H9 (cell line): ENCODE measurements around the gene MYO10. TPM values are rescaled to one million over a fixed set of nuclear protein-coding genes. Genes with fewer than 3 reads are reported as not detected.

Experiments
- DNase-seq: peaks from one replicate; pipeline ENCODE4 v3.0.0-alpha.2; 2017
- H2AFZ ChIP-seq: one replicate; pipeline ENCODE4 v1.6.1; 2013; ENCODE audit warnings: mild to moderate bottlenecking, low read length, control low read depth, moderate library complexity
- H2AK5ac ChIP-seq: 2 replicates; pipeline ENCODE4 v1.6.1; 2013; ENCODE audit warnings: low read length, control low read depth, mixed read lengths; ENCODE audit not compliant: insufficient read length
- H2BK120ac ChIP-seq: one replicate; pipeline ENCODE4 v1.6.1; 2013; ENCODE audit warnings: low read depth, mild to moderate bottlenecking, low read length, control low read depth, inconsistent platforms; ENCODE audit not compliant: poor library complexity, severe bottlenecking
- H2BK12ac ChIP-seq: 2 replicates; pipeline ENCODE4 v1.6.1; 2013; ENCODE audit warnings: low read length, control low read depth, mixed read lengths, low read depth; ENCODE audit not compliant: insufficient read length
- H2BK15ac ChIP-seq: 2 replicates; pipeline ENCODE4 v1.6.1; 2013; ENCODE audit warnings: low read depth, low read length, control low read depth
- H2BK20ac ChIP-seq: one replicate; pipeline ENCODE4 v1.6.1; 2013; ENCODE audit warnings: low read depth, mild to moderate bottlenecking, low read length, control low read depth, inconsistent platforms; ENCODE audit not compliant: poor library complexity, severe bottlenecking
- H2BK5ac ChIP-seq: 2 replicates; pipeline ENCODE4 v1.6.1; 2013; ENCODE audit warnings: low read length, control low read depth, mixed read lengths; ENCODE audit not compliant: insufficient read length
- H3K14ac ChIP-seq: 2 replicates; pipeline ENCODE4 v1.6.1; 2013; ENCODE audit warnings: low read length, control low read depth; ENCODE audit not compliant: insufficient read depth
- H3K18ac ChIP-seq: 2 replicates; pipeline ENCODE4 v1.6.1; 2013; ENCODE audit warnings: low read depth, mild to moderate bottlenecking, mixed read lengths, low read length, control low read depth; ENCODE audit not compliant: insufficient read length
- H3K23ac ChIP-seq: 2 replicates; pipeline ENCODE4 v1.6.1; 2013; ENCODE audit warnings: low read length, control low read depth, mixed read lengths, low read depth; ENCODE audit not compliant: insufficient read length
- H3K23me2 ChIP-seq: 2 replicates; pipeline ENCODE4 v1.6.1; 2013; ENCODE audit warnings: low read depth, mild to moderate bottlenecking, mixed read lengths, low read length, control low read depth; ENCODE audit not compliant: insufficient read length, poor library complexity, severe bottlenecking
- H3K27ac ChIP-seq: 2 replicates; pipeline ENCODE4 v1.5.1; 2013; ENCODE audit warnings: low read length, control low read depth, mixed read lengths, low read depth; ENCODE audit not compliant: insufficient read length
- H3K27me3 ChIP-seq: 2 replicates; pipeline ENCODE4 v1.6.1; 2013; ENCODE audit warnings: low read length, control low read depth, inconsistent platforms; ENCODE audit not compliant: insufficient read depth
- H3K4ac ChIP-seq: 2 replicates; pipeline ENCODE4 v1.6.1; 2013; ENCODE audit warnings: low read depth, mild to moderate bottlenecking, control low read depth, inconsistent platforms, low read length, moderate library complexity
- H3K4me1 ChIP-seq: 2 replicates; pipeline ENCODE4 v1.6.1; 2013; ENCODE audit warnings: low read length, control low read depth, inconsistent platforms; ENCODE audit not compliant: insufficient read depth
- H3K4me2 ChIP-seq: 2 replicates; pipeline ENCODE4 v1.6.1; 2013; ENCODE audit warnings: low read length, control low read depth, mixed read lengths; ENCODE audit not compliant: insufficient read length, insufficient read depth
- H3K56ac ChIP-seq: 2 replicates; pipeline ENCODE4 v1.6.1; 2013; ENCODE audit warnings: low read depth, mild to moderate bottlenecking, mixed read lengths, low read length, control low read depth; ENCODE audit not compliant: insufficient read length
- H3K79me1 ChIP-seq: 2 replicates; pipeline ENCODE4 v1.6.1; 2013; ENCODE audit warnings: low read depth, mild to moderate bottlenecking, moderate library complexity, low read length, control low read depth, inconsistent platforms; ENCODE audit not compliant: insufficient read depth, poor library complexity, severe bottlenecking
- H3K79me2 ChIP-seq: 2 replicates; pipeline ENCODE4 v1.6.1; 2013; ENCODE audit warnings: low read length, control low read depth, inconsistent platforms; ENCODE audit not compliant: insufficient read depth
- H3K9ac ChIP-seq: 2 replicates; pipeline ENCODE4 v1.6.1; 2013; ENCODE audit warnings: low read length, control low read depth, mixed read lengths; ENCODE audit not compliant: insufficient read length; ENCODE audit errors: extremely low read depth
- H3K9me3 ChIP-seq: one replicate; pipeline ENCODE4 v1.6.1; 2013; ENCODE audit warnings: low read depth, low read length, inconsistent platforms; ENCODE audit not compliant: control insufficient read depth
- H3T11ph ChIP-seq: one replicate; pipeline ENCODE4 v1.6.1; 2013; ENCODE audit warnings: mild to moderate bottlenecking, low read length, control low read depth, inconsistent platforms
- H4K20me1 ChIP-seq: one replicate; pipeline ENCODE4 v1.6.1; 2013; ENCODE audit not compliant: control insufficient read depth, insufficient read length, insufficient read depth
- H4K5ac ChIP-seq: 2 replicates; pipeline ENCODE4 v1.6.1; 2013; ENCODE audit warnings: low read depth, mild to moderate bottlenecking, mixed read lengths, low read length, control low read depth; ENCODE audit not compliant: insufficient read length
- H4K8ac ChIP-seq: replicated peaks from 2 replicates; pipeline ENCODE4 v1.6.1; 2013; ENCODE audit warnings: low read length, control low read depth, mixed read lengths, low read depth; ENCODE audit not compliant: insufficient read length
- H4K91ac ChIP-seq: 2 replicates; pipeline ENCODE4 v1.6.1; 2013; ENCODE audit warnings: low read depth, mild to moderate bottlenecking, moderate library complexity, mixed read lengths, low read length, control low read depth; ENCODE audit not compliant: insufficient read length
- H3K27ac Mint-ChIP-seq, 3 experiments: 2 replicates in 2 of 3; 3 replicates in 1 of 3; pipeline ENCODE4 v1.8.0; 2020 to 2021; ENCODE audit warnings: mixed read lengths in 3 of 3, mild to moderate bottlenecking in 1 of 3, moderate library complexity in 1 of 3
- H3K27me3 Mint-ChIP-seq: 2 replicates; pipeline ENCODE4 v1.8.0; 2021; ENCODE audit warnings: low read depth, mild to moderate bottlenecking, moderate library complexity, mixed read lengths
- H3K36me3 Mint-ChIP-seq, 3 experiments: 2 replicates in 2 of 3; 3 replicates in 1 of 3; pipeline ENCODE4 v1.8.0; 2020 to 2021; ENCODE audit warnings: low read depth in 3 of 3, mixed read lengths in 3 of 3; ENCODE audit not compliant: insufficient read depth in 1 of 3
- H3K4me1 Mint-ChIP-seq, 2 experiments: 2 replicates each; pipeline ENCODE4 v1.8.0; 2020; ENCODE audit warnings: mixed read lengths in 2 of 2
- H3K4me3 Mint-ChIP-seq, 2 experiments: 2 replicates in 1 of 2; 3 replicates in 1 of 2; pipeline ENCODE4 v1.8.0; 2020 to 2021; ENCODE audit warnings: mild to moderate bottlenecking in 2 of 2, mixed read lengths in 2 of 2, moderate library complexity in 1 of 2
- H3K9me3 Mint-ChIP-seq, 2 experiments: 2 replicates in 1 of 2; 3 replicates in 1 of 2; pipeline ENCODE4 v1.8.0; 2020; ENCODE audit warnings: mild to moderate bottlenecking in 2 of 2, mixed read lengths in 2 of 2, moderate library complexity in 1 of 2
- WGBS: extraction: QIAGEN DNeasy Blood & Tissue Kit; methylation state at CpG from one replicate; pipeline ENCODE4 v1.1.7; 2013; ENCODE audit warnings: missing lambda C conversion rate, low lambda C conversion rate, mixed read lengths; ENCODE audit not compliant: insufficient read length; ENCODE audit errors: extremely low coverage; 5-methylcytosine and 5-hydroxymethylcytosine counted together
- total RNA-seq: library from RNA; stranded (reverse); gene quantifications from 2 replicates; pipeline ENCODE4 v1.2.1, GENCODE V29; 2021
- TF ChIP-seq, protein P1 (sequence below): fragments of 200-600 bp; sonication (generic); conservative IDR thresholded peaks from 3 replicates; pipeline ENCODE4 v1.8.0; 2021; ENCODE audit warnings: antibody characterized with exemption, mild to moderate bottlenecking

Gene MYO10
- total RNA-seq, 1 experiment from 2014 or later, result 127 TPM

DNA sequence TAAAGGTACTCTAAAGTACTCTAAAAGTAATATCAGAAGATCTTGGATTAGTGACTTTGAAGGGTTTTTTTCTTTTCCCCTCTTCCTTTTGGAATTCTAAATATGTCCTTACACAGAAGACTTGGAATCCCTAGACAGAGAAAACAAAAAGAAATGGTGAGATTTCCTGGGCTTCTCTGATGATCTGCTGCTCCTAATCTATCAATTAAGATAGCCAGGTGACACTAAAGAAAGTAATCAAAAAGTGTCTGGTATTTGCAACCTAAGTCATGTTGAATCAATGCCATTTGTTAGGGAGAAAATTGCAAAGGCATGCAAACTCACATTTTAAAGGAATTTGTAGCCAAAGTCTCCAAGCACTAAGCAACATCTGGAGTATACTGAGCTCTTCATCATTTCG is 29.5 kb upstream of the MYO10 start:
- H3K27ac Mint-ChIP-seq, result peak overlapping the region in 1 of 3 experiments; percentile 77; a peak in 1 of 7 replicates
- H3T11ph ChIP-seq, result no peak overlapping the region
- no CpG with 5 or more reads among the region's 1 CpG for WGBS
- no peak overlapping the region for H2BK5ac ChIP-seq
- H3K79me1 ChIP-seq, result no peaks in the 10 kb centered on the region
- H3K4me3 Mint-ChIP-seq, result no peak overlapping the region
- no peak overlapping the region for H2AFZ ChIP-seq
- no peaks in the 10 kb centered on the region for H3K23me2 ChIP-seq
- H3K4me1 ChIP-seq, result peaks cover 2% of the 10 kb centered on the region; the same call in 1 of the 2 replicates
- no peak overlapping the region for H3K27ac ChIP-seq
- no peak overlapping the region for H3K23ac ChIP-seq
- H3K4me1 Mint-ChIP-seq, result peaks cover 9 to 11% of the 10 kb centered on the region in 2 experiments
- TF ChIP-seq, protein P1, sequence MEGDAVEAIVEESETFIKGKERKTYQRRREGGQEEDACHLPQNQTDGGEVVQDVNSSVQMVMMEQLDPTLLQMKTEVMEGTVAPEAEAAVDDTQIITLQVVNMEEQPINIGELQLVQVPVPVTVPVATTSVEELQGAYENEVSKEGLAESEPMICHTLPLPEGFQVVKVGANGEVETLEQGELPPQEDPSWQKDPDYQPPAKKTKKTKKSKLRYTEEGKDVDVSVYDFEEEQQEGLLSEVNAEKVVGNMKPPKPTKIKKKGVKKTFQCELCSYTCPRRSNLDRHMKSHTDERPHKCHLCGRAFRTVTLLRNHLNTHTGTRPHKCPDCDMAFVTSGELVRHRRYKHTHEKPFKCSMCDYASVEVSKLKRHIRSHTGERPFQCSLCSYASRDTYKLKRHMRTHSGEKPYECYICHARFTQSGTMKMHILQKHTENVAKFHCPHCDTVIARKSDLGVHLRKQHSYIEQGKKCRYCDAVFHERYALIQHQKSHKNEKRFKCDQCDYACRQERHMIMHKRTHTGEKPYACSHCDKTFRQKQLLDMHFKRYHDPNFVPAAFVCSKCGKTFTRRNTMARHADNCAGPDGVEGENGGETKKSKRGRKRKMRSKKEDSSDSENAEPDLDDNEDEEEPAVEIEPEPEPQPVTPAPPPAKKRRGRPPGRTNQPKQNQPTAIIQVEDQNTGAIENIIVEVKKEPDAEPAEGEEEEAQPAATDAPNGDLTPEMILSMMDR, result no peak
- no peaks in the 10 kb centered on the region for H3K9me3 ChIP-seq
- H3K4me2 ChIP-seq, result no peak overlapping the region
- H4K20me1 ChIP-seq, result no peaks in the 10 kb centered on the region
- no peak overlapping the region for H2AK5ac ChIP-seq
- H3K9me3 Mint-ChIP-seq, result no peaks in the 10 kb centered on the region
- H3K36me3 Mint-ChIP-seq, result no peaks in the 10 kb centered on the region; a peak in 1 of 7 replicates
- no peaks in the 10 kb centered on the region for H3K27me3 ChIP-seq
- H4K8ac ChIP-seq, result no peak overlapping the region
- H2BK15ac ChIP-seq, result no peak overlapping the region
- no peak overlapping the region for H3K18ac ChIP-seq
- DNase-seq, result no peak
- H3K4ac ChIP-seq, result no peak overlapping the region
- H3K14ac ChIP-seq, result no peak overlapping the region
- H2BK12ac ChIP-seq, result no peak overlapping the region
- H2BK120ac ChIP-seq, result no peak overlapping the region
- no peak overlapping the region for H3K9ac ChIP-seq
- no peak overlapping the region for H3K56ac ChIP-seq
- no peak overlapping the region for H4K5ac ChIP-seq
- no peaks in the 10 kb centered on the region for H3K27me3 Mint-ChIP-seq
- no peak overlapping the region for H2BK20ac ChIP-seq
- H3K79me2 ChIP-seq, result no peaks in the 10 kb centered on the region
- H4K91ac ChIP-seq, result no peak overlapping the region
